ENCODE results near the gene AKR7A2.

DNA sequence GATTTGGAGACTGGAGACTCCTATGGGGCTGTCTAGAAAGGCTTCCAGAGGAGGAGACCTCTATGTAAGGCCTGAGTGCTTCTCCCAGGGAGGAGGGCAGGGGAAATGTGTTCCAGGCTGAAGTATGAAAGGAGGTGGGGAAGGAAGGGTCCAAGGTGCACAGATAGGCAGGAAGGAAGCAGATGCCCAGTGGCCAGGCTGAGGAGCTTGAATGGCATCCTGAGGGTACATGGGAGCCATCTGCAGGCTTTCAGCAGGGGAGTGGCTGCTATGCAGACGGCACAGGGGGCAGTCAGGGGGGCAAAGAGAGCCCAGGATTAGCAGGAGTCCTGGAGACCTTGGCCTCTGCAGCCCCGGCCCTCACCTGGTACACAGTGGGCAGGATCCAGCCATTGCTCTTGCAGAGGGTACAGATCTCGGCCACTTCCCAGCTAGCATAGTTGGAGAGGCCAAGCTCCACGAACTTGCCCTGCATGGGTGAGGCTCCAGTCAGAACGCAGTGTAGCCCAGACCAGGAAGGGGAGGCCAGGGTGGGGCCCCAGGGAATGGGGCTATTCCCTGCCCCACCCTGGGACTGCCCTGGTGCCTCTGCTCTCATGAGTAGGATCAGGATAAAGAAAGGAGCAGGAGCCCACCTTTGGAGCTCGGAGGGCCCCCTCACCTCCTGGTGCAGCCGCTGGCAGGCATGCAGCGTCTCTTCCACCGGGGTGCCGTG lies 4.0 kb downstream of the AKR7A2 start:
- TF ChIP-seq TOX (CRISPR knock-in tag; IDR thresholded peaks at IDR 0.05; ENCODE audit: borderline replicate concordance) (no peak), ZNF565 (CRISPR knock-in tag; conservative IDR thresholded peaks at IDR 0.05; ENCODE audit: low read depth) (no peak), ZNF8 (CRISPR knock-in tag; IDR thresholded peaks at IDR 0.05) (no peak), ARNTL (CRISPR knock-in tag; IDR thresholded peaks at IDR 0.05; ENCODE audit: borderline replicate concordance, low read depth) (no peak), ZFP30 (CRISPR knock-in tag; IDR thresholded peaks at IDR 0.05) (no peak), ZFP3 (CRISPR knock-in tag; IDR thresholded peaks at IDR 0.05) (no peak), ZNF70 (CRISPR knock-in tag; IDR thresholded peaks at IDR 0.05) (no peak), RARB (CRISPR knock-in tag; IDR thresholded peaks at IDR 0.05) (no peak), TCF4 (CRISPR knock-in tag; IDR thresholded peaks at IDR 0.05; ENCODE audit: borderline replicate concordance) (no peak), ISL1 (CRISPR knock-in tag; IDR thresholded peaks at IDR 0.05) (no peak)
- TF ChIP-seq, protein P1, sequence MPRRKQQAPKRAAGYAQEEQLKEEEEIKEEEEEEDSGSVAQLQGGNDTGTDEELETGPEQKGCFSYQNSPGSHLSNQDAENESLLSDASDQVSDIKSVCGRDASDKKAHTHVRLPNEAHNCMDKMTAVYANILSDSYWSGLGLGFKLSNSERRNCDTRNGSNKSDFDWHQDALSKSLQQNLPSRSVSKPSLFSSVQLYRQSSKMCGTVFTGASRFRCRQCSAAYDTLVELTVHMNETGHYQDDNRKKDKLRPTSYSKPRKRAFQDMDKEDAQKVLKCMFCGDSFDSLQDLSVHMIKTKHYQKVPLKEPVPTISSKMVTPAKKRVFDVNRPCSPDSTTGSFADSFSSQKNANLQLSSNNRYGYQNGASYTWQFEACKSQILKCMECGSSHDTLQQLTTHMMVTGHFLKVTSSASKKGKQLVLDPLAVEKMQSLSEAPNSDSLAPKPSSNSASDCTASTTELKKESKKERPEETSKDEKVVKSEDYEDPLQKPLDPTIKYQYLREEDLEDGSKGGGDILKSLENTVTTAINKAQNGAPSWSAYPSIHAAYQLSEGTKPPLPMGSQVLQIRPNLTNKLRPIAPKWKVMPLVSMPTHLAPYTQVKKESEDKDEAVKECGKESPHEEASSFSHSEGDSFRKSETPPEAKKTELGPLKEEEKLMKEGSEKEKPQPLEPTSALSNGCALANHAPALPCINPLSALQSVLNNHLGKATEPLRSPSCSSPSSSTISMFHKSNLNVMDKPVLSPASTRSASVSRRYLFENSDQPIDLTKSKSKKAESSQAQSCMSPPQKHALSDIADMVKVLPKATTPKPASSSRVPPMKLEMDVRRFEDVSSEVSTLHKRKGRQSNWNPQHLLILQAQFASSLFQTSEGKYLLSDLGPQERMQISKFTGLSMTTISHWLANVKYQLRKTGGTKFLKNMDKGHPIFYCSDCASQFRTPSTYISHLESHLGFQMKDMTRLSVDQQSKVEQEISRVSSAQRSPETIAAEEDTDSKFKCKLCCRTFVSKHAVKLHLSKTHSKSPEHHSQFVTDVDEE (CRISPR knock-in tag; IDR thresholded peaks at IDR 0.05) = no peak
- TF ChIP-seq, protein P2, sequence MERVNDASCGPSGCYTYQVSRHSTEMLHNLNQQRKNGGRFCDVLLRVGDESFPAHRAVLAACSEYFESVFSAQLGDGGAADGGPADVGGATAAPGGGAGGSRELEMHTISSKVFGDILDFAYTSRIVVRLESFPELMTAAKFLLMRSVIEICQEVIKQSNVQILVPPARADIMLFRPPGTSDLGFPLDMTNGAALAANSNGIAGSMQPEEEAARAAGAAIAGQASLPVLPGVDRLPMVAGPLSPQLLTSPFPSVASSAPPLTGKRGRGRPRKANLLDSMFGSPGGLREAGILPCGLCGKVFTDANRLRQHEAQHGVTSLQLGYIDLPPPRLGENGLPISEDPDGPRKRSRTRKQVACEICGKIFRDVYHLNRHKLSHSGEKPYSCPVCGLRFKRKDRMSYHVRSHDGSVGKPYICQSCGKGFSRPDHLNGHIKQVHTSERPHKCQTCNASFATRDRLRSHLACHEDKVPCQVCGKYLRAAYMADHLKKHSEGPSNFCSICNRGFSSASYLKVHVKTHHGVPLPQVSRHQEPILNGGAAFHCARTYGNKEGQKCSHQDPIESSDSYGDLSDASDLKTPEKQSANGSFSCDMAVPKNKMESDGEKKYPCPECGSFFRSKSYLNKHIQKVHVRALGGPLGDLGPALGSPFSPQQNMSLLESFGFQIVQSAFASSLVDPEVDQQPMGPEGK (CRISPR knock-in tag; IDR thresholded peaks at IDR 0.05; ENCODE audit: borderline replicate concordance) = no peak

All from SK-N-SH treated with all-trans-retinoic acid at 6 μM for 48 hours (cell line).